Adrenal gland (tissue), 5 donors: Measurements from ENCODE around the gene TAF15.

ENCODE experiments used
- POLR2A ChIP-seq, 2 donors: fragments of 450-650 bp; IDR thresholded peaks; one replicate each; pipeline ENCODE4 v1.6.1; 2017; ENCODE audit warnings: antibody characterized with exemption in 2 of 2, mild to moderate bottlenecking in 2 of 2, moderate library complexity in 1 of 2
- TF ChIP-seq, protein P1 (sequence below), 6 experiments: fragments of 450-650 bp in 4 of 6; fragments of 200-600 bp in 2 of 6; sonication (generic) in 1 of 6; IDR thresholded peaks; 1 replicate in 5 of 6; 2 replicates in 1 of 6; pipeline versions ENCODE4 v1.5.1 to v1.8.0; 2016 to 2021; ENCODE audit warnings: antibody characterized with exemption in 6 of 6, mild to moderate bottlenecking in 2 of 6, moderate library complexity in 1 of 6
- donor health status: DM: no; HTN: no; CAD: no.

DNA sequence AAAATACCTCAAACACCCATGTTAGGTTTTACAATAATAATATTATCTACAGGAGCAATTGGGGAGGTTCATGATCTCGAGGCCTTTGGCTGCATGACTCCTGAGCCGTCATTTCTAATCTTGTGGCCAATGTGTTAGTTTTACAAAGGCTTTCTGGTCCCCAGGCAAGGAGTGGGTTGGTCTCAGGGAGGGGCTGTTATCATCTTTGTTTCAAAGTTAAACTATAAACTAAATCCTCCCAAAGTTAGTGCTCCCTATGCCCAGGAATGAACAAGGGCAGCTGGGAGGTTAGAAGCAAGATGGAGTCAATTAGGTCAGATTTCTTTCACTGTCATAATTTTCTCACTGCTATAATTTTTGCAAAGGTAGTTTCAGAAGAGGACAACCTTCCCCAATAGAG, 80.0 kb downstream of the TAF15 start:
- TF ChIP-seq, protein P1, sequence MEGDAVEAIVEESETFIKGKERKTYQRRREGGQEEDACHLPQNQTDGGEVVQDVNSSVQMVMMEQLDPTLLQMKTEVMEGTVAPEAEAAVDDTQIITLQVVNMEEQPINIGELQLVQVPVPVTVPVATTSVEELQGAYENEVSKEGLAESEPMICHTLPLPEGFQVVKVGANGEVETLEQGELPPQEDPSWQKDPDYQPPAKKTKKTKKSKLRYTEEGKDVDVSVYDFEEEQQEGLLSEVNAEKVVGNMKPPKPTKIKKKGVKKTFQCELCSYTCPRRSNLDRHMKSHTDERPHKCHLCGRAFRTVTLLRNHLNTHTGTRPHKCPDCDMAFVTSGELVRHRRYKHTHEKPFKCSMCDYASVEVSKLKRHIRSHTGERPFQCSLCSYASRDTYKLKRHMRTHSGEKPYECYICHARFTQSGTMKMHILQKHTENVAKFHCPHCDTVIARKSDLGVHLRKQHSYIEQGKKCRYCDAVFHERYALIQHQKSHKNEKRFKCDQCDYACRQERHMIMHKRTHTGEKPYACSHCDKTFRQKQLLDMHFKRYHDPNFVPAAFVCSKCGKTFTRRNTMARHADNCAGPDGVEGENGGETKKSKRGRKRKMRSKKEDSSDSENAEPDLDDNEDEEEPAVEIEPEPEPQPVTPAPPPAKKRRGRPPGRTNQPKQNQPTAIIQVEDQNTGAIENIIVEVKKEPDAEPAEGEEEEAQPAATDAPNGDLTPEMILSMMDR (IDR thresholded peaks at IDR 0.05): no peak
- no peak for TF ChIP-seq POLR2A (IDR thresholded peaks at IDR 0.05)
